Epithelial cell of umbilical artery (primary cell): Measurements from ENCODE around the gene PIK3C3. TPM values are rescaled to one million over a fixed set of nuclear protein-coding genes. Genes with fewer than 3 reads are reported as not detected.

Experiments
- total RNA-seq: library from RNA; depleted of rRNA; stranded (reverse); fragments of >200 nt; gene quantifications from 2 replicates; pipeline ENCODE4 v1.2.3, GENCODE V29; 2014

The PIK3C3 gene
- total RNA-seq = 38.7 and 46.2 TPM in 2 replicates

DNA sequence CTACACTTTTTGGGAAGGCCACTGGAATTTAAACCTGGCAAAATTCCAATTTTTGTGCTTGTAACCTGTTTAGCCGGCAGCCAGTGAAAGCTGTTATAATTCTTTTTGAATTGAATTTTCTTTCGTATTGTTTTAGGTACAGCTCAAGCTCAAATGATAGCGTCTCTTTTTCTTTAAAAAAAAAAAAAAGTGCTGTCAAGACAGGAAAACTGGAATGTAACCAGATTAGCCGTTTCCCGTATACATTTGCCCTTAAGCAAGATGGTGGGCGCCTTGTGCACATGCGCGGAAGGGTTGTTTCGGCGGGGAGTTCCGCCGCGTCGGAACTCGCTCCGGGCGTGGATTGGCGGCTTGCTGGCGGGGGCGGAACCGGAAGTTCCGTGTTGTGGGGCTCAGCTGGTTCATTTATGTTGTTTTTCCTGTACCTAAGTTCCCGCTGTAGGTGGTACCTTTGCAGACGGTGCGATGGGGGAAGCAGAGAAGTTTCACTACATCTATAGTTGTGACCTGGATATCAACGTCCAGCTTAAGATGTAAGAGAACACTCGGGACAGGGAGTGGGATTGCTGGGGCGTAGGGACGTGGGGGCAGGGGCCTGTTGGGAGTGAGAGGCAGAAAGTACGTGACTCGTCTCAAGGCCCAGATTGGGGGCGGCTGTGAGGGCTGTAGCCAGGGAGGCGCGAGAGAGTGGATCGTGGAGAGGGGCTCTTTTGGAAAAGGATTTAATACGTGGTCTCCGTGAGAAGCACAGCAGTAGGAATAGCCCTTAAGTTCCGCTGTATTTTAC, at the start of gene PIK3C3:
PIK3C3 (plus strand) TSS at position 408 of the 787 bp plus-strand sequence; CDS start at position 466, 58 bp downstream.

